ENCODE data around the gene TP73. TPM values are rescaled to one million over a fixed set of nuclear protein-coding genes. Genes with fewer than 3 reads are reported as not detected.

The TP73 gene
- total RNA-seq, 2 donors from 2014 or later, result not detected

DNA sequence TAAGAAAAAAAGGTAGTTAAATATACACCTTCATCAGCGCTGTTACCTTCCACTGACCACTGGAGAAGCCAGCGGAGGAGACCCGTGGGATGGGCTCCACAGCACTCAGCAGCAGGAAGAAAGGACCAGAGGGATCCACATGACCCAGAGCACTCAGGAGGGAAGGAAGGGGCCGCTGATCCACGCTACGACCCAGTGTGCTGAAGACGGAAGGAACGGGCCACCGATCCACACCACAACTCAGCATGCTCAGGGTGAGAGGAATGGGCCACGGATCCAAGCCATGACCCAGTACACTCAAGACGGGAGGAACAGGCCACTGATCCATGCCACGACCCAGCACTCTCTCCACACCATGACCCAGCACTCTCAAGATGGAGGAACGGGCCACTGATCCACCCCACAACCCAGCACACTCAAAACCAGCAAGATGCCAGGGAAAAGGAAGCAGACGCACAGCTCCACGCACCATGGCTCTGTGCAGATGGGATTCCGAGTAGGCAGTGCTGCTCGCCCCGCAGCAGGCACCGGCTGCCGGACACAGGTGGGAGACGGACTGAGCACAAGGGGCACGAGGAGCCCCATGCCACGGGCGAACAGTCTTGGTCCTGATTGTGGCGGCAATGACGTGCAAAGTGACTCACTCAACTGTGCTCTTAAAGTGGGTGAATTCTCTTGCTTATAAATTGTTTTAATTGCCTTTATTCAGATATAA lies 11.1 kb upstream of the TP73 start:
- ATAC-seq (ENCODE audit: insufficient number of reproducible peaks, low FRiP score, low read depth), result no peak
- Histone ChIP-seq H3K4me1 (ENCODE audit: control insufficient read depth in 1 of 2, low read depth in 2 of 2) (no peaks in the 10 kb centered on the region), H3K27ac (no peak overlapping the region), H3K9me3 (no peaks in the 10 kb centered on the region), H3K27me3 (replicated peaks; ENCODE audit: insufficient read depth) (no peaks in the 10 kb centered on the region), H3K4me3 (no peak overlapping the region), H3K36me3 (peaks cover 62% of the 10 kb centered on the region)
- DNase-seq (ENCODE audit: low spot score), result no peak
- TF ChIP-seq CTCF (IDR thresholded peaks at IDR 0.05), result no peak

DNA sequence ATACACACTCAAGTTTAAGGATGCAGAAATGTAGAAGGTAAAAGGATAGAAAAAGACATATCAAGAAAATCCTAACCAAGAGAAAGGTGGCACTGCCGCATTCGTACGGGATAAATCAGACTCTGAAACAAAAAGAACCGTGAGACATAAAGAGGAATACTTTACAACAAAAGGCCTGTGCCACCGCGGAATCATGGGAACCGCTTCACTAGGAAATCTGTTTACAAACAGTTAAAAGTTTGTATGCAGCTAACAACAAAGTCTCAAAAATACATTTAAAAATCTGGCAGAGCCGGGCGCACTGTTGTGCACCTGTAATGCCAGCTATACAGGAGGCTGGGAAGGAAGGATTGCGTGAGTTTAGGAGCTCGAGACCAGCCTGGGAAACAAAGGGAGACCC lies 10.5 kb upstream of the TP73 start:
- DNase-seq (ENCODE audit: low spot score), result no peak

GRCh38 chr1:3642919-3643675 lies 9.2 kb upstream of the TP73 start:
- Histone ChIP-seq H3K9me3 (no peaks in the 10 kb centered on the region), H3K36me3 (peaks cover 55% of the 10 kb centered on the region), H3K27ac (no peak overlapping the region), H3K4me3 (no peak overlapping the region), H3K4me1 (ENCODE audit: control insufficient read depth in 1 of 2, low read depth in 2 of 2) (no peaks in the 10 kb centered on the region), H3K27me3 (replicated peaks; ENCODE audit: insufficient read depth) (no peaks in the 10 kb centered on the region)
- no peak for ATAC-seq (ENCODE audit: insufficient number of reproducible peaks, low FRiP score, low read depth)
- DNase-seq (ENCODE audit: low spot score), result no peak
- TF ChIP-seq CTCF (IDR thresholded peaks at IDR 0.05), result no peak

More for the DNA sequence above, 10.5 kb upstream of the TP73 start:
- no peaks in the 10 kb centered on the region for H3K9me3 ChIP-seq
- ATAC-seq (ENCODE audit: insufficient number of reproducible peaks, low FRiP score, low read depth), result no peak
- H3K4me3 ChIP-seq, result no peak overlapping the region
- no peaks in the 10 kb centered on the region for H3K27me3 ChIP-seq (replicated peaks; ENCODE audit: insufficient read depth)
- no peak for TF ChIP-seq CTCF (IDR thresholded peaks at IDR 0.05)
- no peak overlapping the region for H3K27ac ChIP-seq
- H3K4me1 ChIP-seq (ENCODE audit: control insufficient read depth in 1 of 2, low read depth in 2 of 2), result no peaks in the 10 kb centered on the region
- peaks cover 62% of the 10 kb centered on the region for H3K36me3 ChIP-seq

- Histone ChIP-seq H3K27ac (no peak overlapping the region), H3K4me1 (ENCODE audit: control insufficient read depth in 1 of 2, low read depth in 2 of 2) (peaks cover 0 to 6% of the 10 kb centered on the region in 2 donors), H3K27me3 (replicated peaks; ENCODE audit: insufficient read depth) (no peaks in the 10 kb centered on the region), H3K9me3 (no peaks in the 10 kb centered on the region), H3K36me3 (peaks cover 44% of the 10 kb centered on the region), H3K4me3 (no peak overlapping the region)
- no peak for DNase-seq (ENCODE audit: low spot score)
- TF ChIP-seq CTCF (IDR thresholded peaks at IDR 0.05), result no peak
- ATAC-seq (ENCODE audit: insufficient number of reproducible peaks, low FRiP score, low read depth), result no peak
Observed at GRCh38 chr1:3644273-3644672, 8.0 kb upstream of the TP73 start.

DNA sequence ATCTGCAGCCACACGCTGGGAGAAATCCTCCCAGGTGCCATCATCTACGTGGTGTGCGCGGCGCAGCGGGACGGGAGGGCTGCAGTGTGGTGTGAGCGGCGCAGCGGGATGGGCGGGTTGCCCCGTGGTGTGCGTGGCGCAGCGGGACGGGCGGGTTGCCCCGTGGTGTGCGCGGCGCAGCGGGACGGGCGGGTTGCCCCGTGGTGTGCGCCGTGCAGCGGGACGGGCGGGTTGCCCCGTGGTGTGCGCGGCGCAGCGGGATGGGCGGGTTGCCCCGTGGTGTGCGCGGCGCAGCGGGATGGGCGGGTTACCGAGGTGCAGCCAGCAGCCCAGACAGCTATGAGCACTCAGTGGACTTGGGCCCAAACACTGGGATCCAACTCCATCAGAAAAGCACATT lies 7.1 kb upstream of the TP73 start:
- no peak for ATAC-seq (ENCODE audit: insufficient number of reproducible peaks, low FRiP score, low read depth)
- Histone ChIP-seq H3K9me3 (no peaks in the 10 kb centered on the region), H3K27ac (no peak overlapping the region), H3K4me1 (ENCODE audit: control insufficient read depth in 1 of 2, low read depth in 2 of 2) (peaks cover 0 to 10% of the 10 kb centered on the region in 2 donors), H3K36me3 (peaks cover 40% of the 10 kb centered on the region), H3K27me3 (replicated peaks; ENCODE audit: insufficient read depth) (no peaks in the 10 kb centered on the region), H3K4me3 (no peak overlapping the region)
- DNase-seq (ENCODE audit: low spot score), result no peak
- no peak for TF ChIP-seq CTCF (IDR thresholded peaks at IDR 0.05)

Measured in thoracic aorta (tissue), 2 donors.